Gastroesophageal sphincter (tissue), 3 donors: ENCODE results near the gene THRB.

Experiments used
- CTCF ChIP-seq, 4 experiments: fragments of 200-600 bp in 2 of 4; fragments of 450-650 bp in 2 of 4; sonication (generic) in 1 of 4; IDR thresholded peaks; one replicate each; pipeline ENCODE4 v1.5.1; 2017 to 2019; ENCODE audit warnings: antibody characterized with exemption in 4 of 4, mild to moderate bottlenecking in 2 of 4, moderate library complexity in 2 of 4
- EP300 ChIP-seq: sonication (generic); formaldehyde crosslinking; IDR thresholded peaks from one replicate; pipeline ENCODE4 v1.6.1; 2017; ENCODE audit warnings: antibody characterized with exemption, mild to moderate bottlenecking
- POLR2A ChIP-seq, 2 donors: fragments of 450-650 bp; IDR thresholded peaks; one replicate each; pipeline ENCODE4 v1.6.1; 2017; ENCODE audit warnings: antibody characterized with exemption in 2 of 2, mild to moderate bottlenecking in 2 of 2, moderate library complexity in 1 of 2
- POLR2AphosphoS5 ChIP-seq: sonication (generic); formaldehyde crosslinking; IDR thresholded peaks from one replicate; pipeline ENCODE4 v1.6.1; 2017; ENCODE audit warnings: antibody characterized with exemption

GRCh38 chr3:24401090-24401810 lies 93.4 kb downstream of the THRB start:
- no peak for TF ChIP-seq CTCF (IDR thresholded peaks at IDR 0.05)
- TF ChIP-seq EP300: no peak
- TF ChIP-seq POLR2A (IDR thresholded peaks at IDR 0.05): no peak
- peak; percentile 45 for TF ChIP-seq POLR2AphosphoS5
